Tibial nerve (tissue), 4 donors: Measurements from ENCODE around the gene PRKG1. TPM values are rescaled to one million over a fixed set of nuclear protein-coding genes. Genes with fewer than 3 reads are reported as not detected.
"Not testable (repeated sequence)": the region's sequence is repeated elsewhere in the genome, so short reads cannot be mapped to it uniquely, and the experiment has no call there.

Source experiments
- DNase-seq, 2 donors: peaks; one replicate each; pipeline ENCODE4 v3.0.0-alpha.2; 2019; ENCODE audit warnings: low spot score in 2 of 2
- H3K27ac ChIP-seq, 4 donors: fragments of 200-600 bp; sonication (generic) in 3 of 4; one replicate each; pipeline ENCODE4 v1.5.1; 2017 to 2019; ENCODE audit warnings: mild to moderate bottlenecking in 1 of 4
- H3K27me3 ChIP-seq, 2 donors: fragments of 200-600 bp; sonication (generic) in 1 of 2; one replicate each; pipeline versions ENCODE4 v1.5.1 to v1.6.0; 2017 to 2019
- H3K36me3 ChIP-seq, 3 donors: fragments of 200-600 bp; sonication (generic); one replicate each; pipeline ENCODE4 v1.5.1; 2018 to 2019
- H3K4me1 ChIP-seq, 4 donors: fragments of 200-600 bp; sonication (generic) in 3 of 4; one replicate each; pipeline ENCODE4 v1.5.1; 2017 to 2019
- H3K4me3 ChIP-seq, 4 donors: fragments of 200-600 bp; sonication (generic) in 3 of 4; one replicate each; pipeline ENCODE4 v1.5.1; 2017 to 2019; ENCODE audit warnings: mild to moderate bottlenecking in 1 of 4, moderate library complexity in 1 of 4
- H3K9me3 ChIP-seq, 4 donors: fragments of 200-600 bp; sonication (generic) in 3 of 4; one replicate each; pipeline ENCODE4 v1.5.1; 2017 to 2019
- EP300 ChIP-seq, 2 donors: sonication (generic); formaldehyde crosslinking; IDR thresholded peaks; one replicate each; pipeline ENCODE4 v1.6.1; 2017; ENCODE audit warnings: antibody characterized with exemption in 2 of 2, mild to moderate bottlenecking in 1 of 2
- POLR2A ChIP-seq, 2 donors: fragments of 450-650 bp; IDR thresholded peaks; one replicate each; pipeline ENCODE4 v1.6.1; 2017; ENCODE audit warnings: antibody characterized with exemption in 2 of 2, mild to moderate bottlenecking in 2 of 2, moderate library complexity in 2 of 2
- WGBS, 2 donors: methylation state at CpG; one replicate each; pipeline ENCODE4 v1.1.5; 2018; 5-methylcytosine and 5-hydroxymethylcytosine counted together
- total RNA-seq, 4 donors: library from RNA; depleted of rRNA; stranded (reverse); fragments of >200 nt; gene quantifications; one replicate each; pipeline ENCODE4 v1.1.0, GENCODE V29; 2016
- TF ChIP-seq, protein P1 (sequence below), 5 experiments: fragments of 200-600 bp in 3 of 5; fragments of 450-650 bp in 2 of 5; sonication (generic) in 3 of 5; IDR thresholded peaks; one replicate each; pipeline ENCODE4 v1.5.1; 2016 to 2019; ENCODE audit warnings: antibody characterized with exemption in 5 of 5, mild to moderate bottlenecking in 3 of 5, moderate library complexity in 2 of 5

Gene PRKG1
- total RNA-seq, 4 donors from 2014 or later: 8.7 to 35.0 (median 14.8) TPM

DNA sequence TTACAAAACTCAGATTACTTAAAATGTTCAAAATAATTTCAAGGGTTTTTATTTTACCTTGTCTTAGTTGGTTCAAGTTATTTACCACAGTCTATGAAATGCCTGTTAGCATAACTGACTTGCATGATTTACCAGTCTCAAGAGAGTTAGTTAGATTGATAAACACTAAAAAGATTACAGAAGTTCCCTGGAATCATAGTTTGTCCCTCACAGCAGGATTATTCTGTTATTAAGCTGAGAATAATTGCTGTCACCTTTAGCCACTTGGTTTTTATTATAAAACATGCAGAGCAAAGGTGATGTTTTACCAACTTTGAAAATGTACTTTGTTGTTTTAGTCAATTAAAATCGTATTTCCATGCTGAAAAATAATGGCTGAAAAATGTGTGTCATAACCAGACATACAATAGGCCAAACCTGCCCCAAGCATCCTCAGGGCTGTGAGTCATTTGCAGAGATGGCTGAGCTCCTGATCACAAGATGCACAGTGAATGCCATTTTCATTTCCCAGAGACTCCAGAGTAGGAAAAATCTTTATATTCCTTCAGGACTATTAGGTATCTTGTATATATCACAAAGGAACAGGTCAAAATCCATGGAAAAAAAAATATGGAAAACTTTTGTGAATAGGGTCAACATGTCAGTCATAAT, 1152.0 kb downstream of the PRKG1 start:
- TF ChIP-seq, protein P1, sequence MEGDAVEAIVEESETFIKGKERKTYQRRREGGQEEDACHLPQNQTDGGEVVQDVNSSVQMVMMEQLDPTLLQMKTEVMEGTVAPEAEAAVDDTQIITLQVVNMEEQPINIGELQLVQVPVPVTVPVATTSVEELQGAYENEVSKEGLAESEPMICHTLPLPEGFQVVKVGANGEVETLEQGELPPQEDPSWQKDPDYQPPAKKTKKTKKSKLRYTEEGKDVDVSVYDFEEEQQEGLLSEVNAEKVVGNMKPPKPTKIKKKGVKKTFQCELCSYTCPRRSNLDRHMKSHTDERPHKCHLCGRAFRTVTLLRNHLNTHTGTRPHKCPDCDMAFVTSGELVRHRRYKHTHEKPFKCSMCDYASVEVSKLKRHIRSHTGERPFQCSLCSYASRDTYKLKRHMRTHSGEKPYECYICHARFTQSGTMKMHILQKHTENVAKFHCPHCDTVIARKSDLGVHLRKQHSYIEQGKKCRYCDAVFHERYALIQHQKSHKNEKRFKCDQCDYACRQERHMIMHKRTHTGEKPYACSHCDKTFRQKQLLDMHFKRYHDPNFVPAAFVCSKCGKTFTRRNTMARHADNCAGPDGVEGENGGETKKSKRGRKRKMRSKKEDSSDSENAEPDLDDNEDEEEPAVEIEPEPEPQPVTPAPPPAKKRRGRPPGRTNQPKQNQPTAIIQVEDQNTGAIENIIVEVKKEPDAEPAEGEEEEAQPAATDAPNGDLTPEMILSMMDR (IDR thresholded peaks at IDR 0.05): no peak
- TF ChIP-seq EP300 (IDR thresholded peaks at IDR 0.05): no peak
- TF ChIP-seq POLR2A (IDR thresholded peaks at IDR 0.05): no peak
- Histone ChIP-seq H3K9me3 (no peaks in the 10 kb centered on the region), H3K4me3 (no peak overlapping the region), H3K4me1 (no peaks in the 10 kb centered on the region), H3K36me3 (no peaks in the 10 kb centered on the region), H3K27me3 (no peaks in the 10 kb centered on the region), H3K27ac (no peak overlapping the region)
- DNase-seq: no peak
- 42 to 47% methylated on average over 1 of the region's 1 CpG for WGBS, 2 donors

DNA sequence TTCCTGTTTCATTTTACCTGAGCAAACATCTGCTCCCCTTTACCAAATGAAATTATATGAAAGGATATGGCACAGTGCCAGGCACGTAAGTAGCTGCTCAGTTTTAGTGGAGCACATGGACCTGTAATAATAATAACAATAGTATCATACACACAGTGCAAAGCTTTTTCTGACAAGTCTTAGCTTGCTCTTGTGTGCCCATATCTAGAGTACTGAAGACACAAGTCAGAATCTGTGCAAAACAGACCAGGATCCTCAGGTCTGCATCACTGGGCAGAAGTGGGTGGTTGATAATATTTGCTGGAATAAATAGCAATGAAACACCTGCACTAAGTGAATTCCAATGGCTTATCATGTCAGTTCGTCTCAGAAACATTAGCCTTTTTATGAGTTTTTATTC, 1154.3 kb downstream of the PRKG1 start:
- Histone ChIP-seq H3K9me3 (no peaks in the 10 kb centered on the region), H3K27me3 (no peaks in the 10 kb centered on the region), H3K27ac (no peak overlapping the region), H3K4me1 (no peaks in the 10 kb centered on the region), H3K4me3 (no peak overlapping the region), H3K36me3 (no peaks in the 10 kb centered on the region)
- DNase-seq: no peak
- no peak for TF ChIP-seq POLR2A (IDR thresholded peaks at IDR 0.05)
- WGBS, 2 donors: 77 to 78% methylated on average over 2 of the region's 2 CpGs

GRCh38 chr10:52229291-52229931, 1155.1 kb downstream of the PRKG1 start:
- H3K4me1 ChIP-seq: no peaks in the 10 kb centered on the region
- no peaks in the 10 kb centered on the region for H3K9me3 ChIP-seq
- DNase-seq: no peak
- H3K27me3 ChIP-seq: no peaks in the 10 kb centered on the region
- no peak for TF ChIP-seq EP300 (IDR thresholded peaks at IDR 0.05)
- TF ChIP-seq, protein P1 (IDR thresholded peaks at IDR 0.05): no peak
- TF ChIP-seq POLR2A (IDR thresholded peaks at IDR 0.05): no peak
- WGBS, 2 donors: 93 to 97% methylated on average over 2 of the region's 2 CpGs
- no peak overlapping the region for H3K27ac ChIP-seq
- H3K4me3 ChIP-seq: no peak overlapping the region
- no peaks in the 10 kb centered on the region for H3K36me3 ChIP-seq

DNA sequence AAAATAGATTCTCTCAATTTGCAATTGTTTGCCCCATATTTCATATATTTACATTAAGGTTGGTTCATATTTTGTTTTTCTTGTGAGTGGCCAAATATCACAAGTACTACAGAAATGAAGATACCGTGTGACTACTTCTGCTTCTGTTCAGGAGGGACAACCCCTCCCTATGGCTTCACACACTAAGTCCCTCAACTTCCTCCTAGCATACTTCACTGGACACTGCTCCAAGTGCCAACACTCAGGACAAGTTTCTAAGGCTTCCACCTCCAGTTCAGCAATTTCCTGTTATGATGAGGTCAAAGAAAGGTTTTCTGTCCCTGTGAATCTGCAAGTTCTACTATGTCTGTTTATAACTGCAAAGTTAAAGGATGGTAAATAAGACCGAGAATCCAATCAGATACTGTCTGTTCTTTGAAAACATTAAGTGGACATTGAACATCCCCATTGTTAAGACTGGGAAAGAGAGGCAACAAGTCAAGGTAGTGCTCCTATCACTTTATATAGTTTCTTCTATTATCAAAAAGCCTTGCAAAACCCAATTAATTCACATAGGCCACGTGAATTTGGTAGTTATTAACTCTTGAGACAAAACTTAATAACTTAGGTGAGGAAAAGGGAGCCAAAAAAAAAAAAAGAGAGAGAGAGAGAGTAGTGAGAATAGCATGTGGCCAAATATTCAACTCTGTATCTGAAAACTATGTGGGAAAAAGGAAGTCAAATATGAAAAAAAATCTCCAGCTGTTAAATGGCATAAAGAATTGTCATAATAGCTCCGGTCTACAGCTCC, 1158.5 kb downstream of the PRKG1 start:
- H3K9me3 ChIP-seq: no peaks in the 10 kb centered on the region
- 50 to 51% methylated on average over 4 of the region's 4 CpGs for WGBS, 2 donors
- no peak overlapping the region for H3K27ac ChIP-seq
- H3K4me1 ChIP-seq: no peaks in the 10 kb centered on the region
- H3K4me3 ChIP-seq: no peak overlapping the region
- no peaks in the 10 kb centered on the region for H3K36me3 ChIP-seq
- no peaks in the 10 kb centered on the region for H3K27me3 ChIP-seq
- TF ChIP-seq POLR2A (IDR thresholded peaks at IDR 0.05) (no peak), EP300 (IDR thresholded peaks at IDR 0.05) (no peak)
- TF ChIP-seq, protein P1 (IDR thresholded peaks at IDR 0.05): no peak
- no peak for DNase-seq

GRCh38 chr10:52233351-52233991, 1159.2 kb downstream of the PRKG1 start:
- not testable (repeated sequence) for H3K27ac ChIP-seq, H3K27me3 ChIP-seq, H3K36me3 ChIP-seq, H3K4me3 ChIP-seq, H3K4me1 ChIP-seq, H3K9me3 ChIP-seq, DNase-seq
- 23% methylated on average over 6 to 8 of the region's 34 CpGs for WGBS, 2 donors
